ENCODE results near the gene CYP27A1.

Gene CYP27A1

GRCh38 chr2:218812096-218812815, 30.3 kb downstream of the CYP27A1 start:
- no peak for TF ChIP-seq CTCF (IDR thresholded peaks at IDR 0.05; ENCODE audit: unreplicated experiment in 3 of 3)
- H3K27ac Mint-ChIP-seq, result no peak overlapping the region
- H3K9me3 Mint-ChIP-seq, result no peaks in the 10 kb centered on the region
- peaks cover 21% of the 10 kb centered on the region for H3K36me3 Mint-ChIP-seq (ENCODE audit: low read depth)
- H3K4me1 Mint-ChIP-seq, result peaks cover 12% of the 10 kb centered on the region
- H3K27me3 Mint-ChIP-seq (ENCODE audit: low read depth), result no peaks in the 10 kb centered on the region
- no peak overlapping the region for H3K4me3 Mint-ChIP-seq

GRCh38 chr2:218812861-218813260, 30.9 kb downstream of the CYP27A1 start:
- H3K27ac Mint-ChIP-seq, result no peak overlapping the region
- no peak for TF ChIP-seq CTCF (IDR thresholded peaks at IDR 0.05; ENCODE audit: unreplicated experiment in 3 of 3)
- H3K4me3 Mint-ChIP-seq, result no peak overlapping the region
- peaks cover 12% of the 10 kb centered on the region for H3K4me1 Mint-ChIP-seq
- H3K9me3 Mint-ChIP-seq, result no peaks in the 10 kb centered on the region
- no peaks in the 10 kb centered on the region for H3K27me3 Mint-ChIP-seq (ENCODE audit: low read depth)
- H3K36me3 Mint-ChIP-seq (ENCODE audit: low read depth), result peaks cover 27% of the 10 kb centered on the region

- Mint-ChIP-seq H3K27ac (no peak overlapping the region), H3K27me3 (ENCODE audit: low read depth) (no peaks in the 10 kb centered on the region), H3K36me3 (ENCODE audit: low read depth) (peaks cover 30% of the 10 kb centered on the region), H3K9me3 (no peaks in the 10 kb centered on the region), H3K4me3 (no peak overlapping the region), H3K4me1 (peaks cover 12% of the 10 kb centered on the region)
- no peak for TF ChIP-seq CTCF (IDR thresholded peaks at IDR 0.05; ENCODE audit: unreplicated experiment in 3 of 3)
Measured at GRCh38 chr2:218813771-218814460, 32.0 kb downstream of the CYP27A1 start.

- no peaks in the 10 kb centered on the region for H3K27me3 Mint-ChIP-seq (ENCODE audit: low read depth)
- no peak for TF ChIP-seq CTCF (IDR thresholded peaks at IDR 0.05; ENCODE audit: unreplicated experiment in 3 of 3)
- peaks cover 34% of the 10 kb centered on the region for H3K36me3 Mint-ChIP-seq (ENCODE audit: low read depth)
- H3K27ac Mint-ChIP-seq, result no peak overlapping the region
- H3K4me1 Mint-ChIP-seq, result peaks cover 7% of the 10 kb centered on the region
- no peaks in the 10 kb centered on the region for H3K9me3 Mint-ChIP-seq
- H3K4me3 Mint-ChIP-seq, result no peak overlapping the region
Measured at GRCh38 chr2:218814540-218815243, 32.7 kb downstream of the CYP27A1 start.

GRCh38 chr2:218815244-218815637, 33.3 kb downstream of the CYP27A1 start:
- Mint-ChIP-seq H3K27ac (no peak overlapping the region), H3K36me3 (ENCODE audit: low read depth) (peaks cover 34% of the 10 kb centered on the region), H3K4me3 (no peak overlapping the region), H3K27me3 (ENCODE audit: low read depth) (no peaks in the 10 kb centered on the region), H3K4me1 (peaks cover 7% of the 10 kb centered on the region), H3K9me3 (no peaks in the 10 kb centered on the region)
- no peak for TF ChIP-seq CTCF (IDR thresholded peaks at IDR 0.05; ENCODE audit: unreplicated experiment in 3 of 3)
